Measurements from ENCODE around the gene TSHZ2.

TSHZ2 gene

GRCh38 chr20:53282217-53282955 lies 310.2 kb downstream of the TSHZ2 start:
- H3K36me3 ChIP-seq (replicated peaks), result no peaks in the 10 kb centered on the region
- TF ChIP-seq CTCF (IDR thresholded peaks at IDR 0.05; ENCODE audit: low read depth, low read length, missing control alignments), result no peak
- in situ Hi-C loops (cut with HindIII; ENCODE audit: low pct_ligation_motif_present, low sequenced_read_pairs), result no loop called here
- H3K27ac ChIP-seq, result no peak overlapping the region
- DNase-seq, result no peak
- no peak overlapping the region for H3K4me3 ChIP-seq (ENCODE audit: low read depth, low read length)
- no peaks in the 10 kb centered on the region for H3K27me3 ChIP-seq (replicated peaks)

GRCh38 chr20:53283011-53283410 lies 310.9 kb downstream of the TSHZ2 start:
- no peak overlapping the region for H3K4me3 ChIP-seq (ENCODE audit: low read depth, low read length)
- in situ Hi-C loops (cut with HindIII; ENCODE audit: low pct_ligation_motif_present, low sequenced_read_pairs), result no loop called here
- DNase-seq, result no peak

GRCh38 chr20:53283597-53283996 lies 311.4 kb downstream of the TSHZ2 start:
- no peak overlapping the region for H3K27ac ChIP-seq
- DNase-seq, result no peak
- H3K27me3 ChIP-seq (replicated peaks), result no peaks in the 10 kb centered on the region
- TF ChIP-seq CTCF (IDR thresholded peaks at IDR 0.05; ENCODE audit: low read depth, low read length, missing control alignments), result no peak
- in situ Hi-C loops (cut with HindIII; ENCODE audit: low pct_ligation_motif_present, low sequenced_read_pairs), result no loop called here
- H3K36me3 ChIP-seq (replicated peaks), result no peaks in the 10 kb centered on the region
- H3K4me3 ChIP-seq (ENCODE audit: low read depth, low read length), result no peak overlapping the region

More at GRCh38 chr20:53283011-53283410, 310.9 kb downstream of the TSHZ2 start:
- Histone ChIP-seq H3K27ac (no peak overlapping the region), H3K27me3 (replicated peaks) (no peaks in the 10 kb centered on the region), H3K36me3 (replicated peaks) (no peaks in the 10 kb centered on the region)
- TF ChIP-seq CTCF (IDR thresholded peaks at IDR 0.05; ENCODE audit: low read depth, low read length, missing control alignments), result no peak

GRCh38 chr20:53284256-53284655 lies 312.1 kb downstream of the TSHZ2 start:
- no peaks in the 10 kb centered on the region for H3K36me3 ChIP-seq (replicated peaks)
- H3K27ac ChIP-seq, result no peak overlapping the region
- no peaks in the 10 kb centered on the region for H3K27me3 ChIP-seq (replicated peaks)
- DNase-seq, result no peak
- in situ Hi-C loops (cut with HindIII; ENCODE audit: low pct_ligation_motif_present, low sequenced_read_pairs), result no loop called here
- H3K4me3 ChIP-seq (ENCODE audit: low read depth, low read length), result no peak overlapping the region
- no peak for TF ChIP-seq CTCF (IDR thresholded peaks at IDR 0.05; ENCODE audit: low read depth, low read length, missing control alignments)

GRCh38 chr20:53284696-53285095 lies 312.5 kb downstream of the TSHZ2 start:
- in situ Hi-C loops (cut with HindIII; ENCODE audit: low pct_ligation_motif_present, low sequenced_read_pairs), result no loop called here
- H3K36me3 ChIP-seq (replicated peaks), result no peaks in the 10 kb centered on the region
- no peak overlapping the region for H3K27ac ChIP-seq
- no peaks in the 10 kb centered on the region for H3K27me3 ChIP-seq (replicated peaks)
- H3K4me3 ChIP-seq (ENCODE audit: low read depth, low read length), result no peak overlapping the region
- DNase-seq, result no peak
- TF ChIP-seq CTCF (IDR thresholded peaks at IDR 0.05; ENCODE audit: low read depth, low read length, missing control alignments), result no peak
